ENCODE results near the gene MIPEP.

MIPEP gene

DNA sequence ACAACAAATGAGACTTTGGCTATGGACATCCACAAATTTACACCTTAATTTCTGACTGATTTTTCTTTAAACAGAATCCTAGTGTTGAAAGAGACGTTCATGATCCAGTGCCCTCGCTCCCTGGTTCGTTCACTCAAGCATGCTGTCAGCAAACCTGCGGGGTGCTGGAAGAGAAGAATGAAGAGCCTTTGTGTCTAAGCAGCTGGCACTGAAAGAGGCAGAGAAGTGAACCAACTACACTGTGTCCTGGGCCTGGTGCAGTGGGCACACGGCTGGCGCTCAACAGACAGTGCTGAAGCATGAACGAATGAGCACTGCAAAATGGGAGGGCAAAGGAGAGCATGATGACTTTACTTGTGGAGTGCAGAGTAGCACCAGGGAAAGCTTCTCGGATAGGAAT, 46.8 kb downstream of the MIPEP start:
- H3K27me3 ChIP-seq (ENCODE audit: insufficient read depth, low read length, poor library complexity): no peaks in the 10 kb centered on the region
- no peak overlapping the region for H3K18ac ChIP-seq (ENCODE audit: low read length)
- H3K36me3 ChIP-seq (ENCODE audit: control insufficient read depth, insufficient read depth, low read length): no peaks in the 10 kb centered on the region
- H3K23ac ChIP-seq (ENCODE audit: low read length): no peak overlapping the region
- no peak overlapping the region for H4K8ac ChIP-seq (ENCODE audit: low read depth, low read length)
- DNase-seq: no peak
- no peak overlapping the region for H4K5ac ChIP-seq (ENCODE audit: low read length)
- H3K4me2 ChIP-seq (ENCODE audit: low read length): no peak overlapping the region
- no peak overlapping the region for H2BK120ac ChIP-seq (ENCODE audit: low read depth, low read length)
- no peaks in the 10 kb centered on the region for H3K79me2 ChIP-seq (ENCODE audit: control insufficient read depth, insufficient read depth, low read length)
- H3K79me1 ChIP-seq (ENCODE audit: low read length): no peaks in the 10 kb centered on the region
- WGBS (ENCODE audit: extremely low coverage, insufficient coverage, low lambda C conversion rate): no CpG with 5 or more reads among the region's 8 CpGs
- H3K27ac ChIP-seq (ENCODE audit: low read depth, low read length): no peak overlapping the region
- no peak overlapping the region for H2BK15ac ChIP-seq (replicated peaks; ENCODE audit: low read depth)
- no peak overlapping the region for H2BK5ac ChIP-seq (ENCODE audit: low read length)
- H2AK5ac ChIP-seq (ENCODE audit: low read length): no peak overlapping the region
- no peak overlapping the region for H3K4me3 ChIP-seq (ENCODE audit: low read length)
- H3K9ac ChIP-seq (ENCODE audit: low read length): no peak overlapping the region
- H3K4me1 ChIP-seq (ENCODE audit: control insufficient read depth, low read depth, low read length): no peaks in the 10 kb centered on the region
- no peak overlapping the region for H3K56ac ChIP-seq (ENCODE audit: low read length)
- no peak overlapping the region for H3K4ac ChIP-seq (ENCODE audit: low read depth, low read length)

DNA sequence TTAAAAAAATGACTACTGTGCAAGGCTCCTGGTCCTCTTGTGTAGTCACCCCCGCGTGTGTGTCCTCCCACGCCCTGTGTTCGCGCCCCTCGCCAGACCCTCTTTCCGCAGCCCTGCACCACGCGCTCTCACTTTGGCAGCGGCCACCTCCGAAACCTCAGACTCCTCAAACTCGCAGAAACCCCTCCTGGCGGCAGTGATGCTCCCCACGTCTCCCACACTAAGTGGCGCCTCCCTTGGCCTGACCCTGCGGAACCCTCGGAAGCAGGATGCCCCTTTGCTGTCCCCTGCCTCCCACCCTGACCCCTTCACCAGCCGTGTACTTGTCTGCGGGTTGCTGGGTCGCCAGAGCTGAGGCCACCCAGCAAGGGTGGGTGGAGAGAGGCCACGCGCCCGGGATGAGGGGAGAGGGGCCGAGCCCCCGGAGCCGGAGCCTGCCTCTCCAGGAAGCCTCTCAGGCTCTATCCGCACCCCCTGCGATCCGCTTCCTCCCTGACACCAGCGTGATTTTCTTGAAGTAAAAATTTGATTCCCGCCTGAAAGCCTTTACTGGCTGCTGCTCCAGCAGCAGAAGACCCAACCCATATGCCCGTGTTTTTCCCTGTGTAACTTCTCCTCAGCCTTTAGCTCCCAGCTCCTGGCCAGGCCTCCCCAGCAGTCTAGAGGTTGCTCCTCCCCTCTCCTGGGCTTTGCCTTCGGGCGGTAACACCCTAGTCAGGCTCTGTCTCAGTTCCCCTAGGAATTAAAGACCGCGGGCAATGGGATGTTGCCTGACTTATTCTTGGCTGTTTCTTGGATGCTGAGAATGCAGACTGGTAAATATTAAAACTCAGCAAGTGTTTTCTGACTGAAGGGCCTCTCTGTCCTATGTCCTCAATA, 55.2 kb downstream of the MIPEP start:
- no peaks in the 10 kb centered on the region for H3K36me3 ChIP-seq (ENCODE audit: control insufficient read depth, insufficient read depth, low read length)
- H3K27ac ChIP-seq (ENCODE audit: low read depth, low read length): no peak overlapping the region
- no peak overlapping the region for H3K9ac ChIP-seq (ENCODE audit: low read length)
- no peak overlapping the region for H3K23ac ChIP-seq (ENCODE audit: low read length)
- WGBS (ENCODE audit: extremely low coverage, insufficient coverage, low lambda C conversion rate): no CpG with 5 or more reads among the region's 36 CpGs
- H3K56ac ChIP-seq (ENCODE audit: low read length): no peak overlapping the region
- no peak overlapping the region for H4K5ac ChIP-seq (ENCODE audit: low read length)
- no peak overlapping the region for H3K4me3 ChIP-seq (ENCODE audit: low read length)
- no peak overlapping the region for H3K4me2 ChIP-seq (ENCODE audit: low read length)
- H3K27me3 ChIP-seq (ENCODE audit: insufficient read depth, low read length, poor library complexity): no peaks in the 10 kb centered on the region
- H3K4ac ChIP-seq (ENCODE audit: low read depth, low read length): no peak overlapping the region
- H2BK120ac ChIP-seq (ENCODE audit: low read depth, low read length): no peak overlapping the region
- no peak overlapping the region for H2AK5ac ChIP-seq (ENCODE audit: low read length)
- H2BK5ac ChIP-seq (ENCODE audit: low read length): no peak overlapping the region
- no peaks in the 10 kb centered on the region for H3K79me2 ChIP-seq (ENCODE audit: control insufficient read depth, insufficient read depth, low read length)
- no peak overlapping the region for H3K18ac ChIP-seq (ENCODE audit: low read length)
- H3K79me1 ChIP-seq (ENCODE audit: low read length): no peaks in the 10 kb centered on the region
- no peak overlapping the region for H4K8ac ChIP-seq (ENCODE audit: low read depth, low read length)
- peak; percentile 18 for DNase-seq
- H3K4me1 ChIP-seq (ENCODE audit: control insufficient read depth, low read depth, low read length): no peaks in the 10 kb centered on the region
- H2BK15ac ChIP-seq (replicated peaks; ENCODE audit: low read depth): no peak overlapping the region

- Histone ChIP-seq H3K4me3 (ENCODE audit: low read length) (no peak overlapping the region), H3K4me2 (ENCODE audit: low read length) (no peak overlapping the region), H3K27ac (ENCODE audit: low read depth, low read length) (no peak overlapping the region), H3K36me3 (ENCODE audit: control insufficient read depth, insufficient read depth, low read length) (no peaks in the 10 kb centered on the region), H3K18ac (ENCODE audit: low read length) (no peak overlapping the region), H3K23ac (ENCODE audit: low read length) (no peak overlapping the region), H3K56ac (ENCODE audit: low read length) (no peak overlapping the region), H3K27me3 (ENCODE audit: insufficient read depth, low read length, poor library complexity) (no peaks in the 10 kb centered on the region), H3K9ac (ENCODE audit: low read length) (no peak overlapping the region), H4K8ac (ENCODE audit: low read depth, low read length) (no peak overlapping the region), H2BK120ac (ENCODE audit: low read depth, low read length) (no peak overlapping the region), H3K4me1 (ENCODE audit: control insufficient read depth, low read depth, low read length) (no peaks in the 10 kb centered on the region), H2BK15ac (replicated peaks; ENCODE audit: low read depth) (no peak overlapping the region), H2BK5ac (ENCODE audit: low read length) (no peak overlapping the region), H2AK5ac (ENCODE audit: low read length) (no peak overlapping the region), H3K4ac (ENCODE audit: low read depth, low read length) (no peak overlapping the region), H4K5ac (ENCODE audit: low read length) (no peak overlapping the region), H3K79me2 (ENCODE audit: control insufficient read depth, insufficient read depth, low read length) (no peaks in the 10 kb centered on the region), H3K79me1 (ENCODE audit: low read length) (no peaks in the 10 kb centered on the region)
- WGBS (ENCODE audit: extremely low coverage, insufficient coverage, low lambda C conversion rate): no CpG with 5 or more reads among the region's 4 CpGs
- no peak for DNase-seq
Observed at GRCh38 chr13:23828866-23829265, 60.3 kb downstream of the MIPEP start.

- Histone ChIP-seq H3K36me3 (ENCODE audit: control insufficient read depth, insufficient read depth, low read length) (no peaks in the 10 kb centered on the region), H3K4me1 (ENCODE audit: control insufficient read depth, low read depth, low read length) (no peaks in the 10 kb centered on the region), H3K4ac (ENCODE audit: low read depth, low read length) (no peak overlapping the region), H4K8ac (ENCODE audit: low read depth, low read length) (no peak overlapping the region), H4K5ac (ENCODE audit: low read length) (no peak overlapping the region), H3K4me3 (ENCODE audit: low read length) (no peak overlapping the region), H3K4me2 (ENCODE audit: low read length) (no peak overlapping the region), H2AK5ac (ENCODE audit: low read length) (no peak overlapping the region), H3K9ac (ENCODE audit: low read length) (no peak overlapping the region), H3K27me3 (ENCODE audit: insufficient read depth, low read length, poor library complexity) (no peaks in the 10 kb centered on the region), H2BK120ac (ENCODE audit: low read depth, low read length) (no peak overlapping the region), H3K23ac (ENCODE audit: low read length) (no peak overlapping the region), H3K18ac (ENCODE audit: low read length) (no peak overlapping the region), H2BK15ac (replicated peaks; ENCODE audit: low read depth) (no peak overlapping the region), H3K79me2 (ENCODE audit: control insufficient read depth, insufficient read depth, low read length) (no peaks in the 10 kb centered on the region), H3K79me1 (ENCODE audit: low read length) (no peaks in the 10 kb centered on the region), H3K56ac (ENCODE audit: low read length) (no peak overlapping the region), H2BK5ac (ENCODE audit: low read length) (no peak overlapping the region), H3K27ac (ENCODE audit: low read depth, low read length) (no peak overlapping the region)
- no peak for DNase-seq
- WGBS (ENCODE audit: extremely low coverage, insufficient coverage, low lambda C conversion rate): no CpG with 5 or more reads among the region's 4 CpGs
Observed at GRCh38 chr13:23828086-23828485, 61.1 kb downstream of the MIPEP start.

- Histone ChIP-seq H3K9ac (ENCODE audit: low read length) (no peak overlapping the region), H3K4me3 (ENCODE audit: low read length) (no peak overlapping the region), H3K56ac (ENCODE audit: low read length) (no peak overlapping the region), H2BK5ac (ENCODE audit: low read length) (no peak overlapping the region), H2AK5ac (ENCODE audit: low read length) (no peak overlapping the region), H2BK120ac (ENCODE audit: low read depth, low read length) (no peak overlapping the region), H3K18ac (ENCODE audit: low read length) (no peak overlapping the region), H4K8ac (ENCODE audit: low read depth, low read length) (no peak overlapping the region), H3K27ac (ENCODE audit: low read depth, low read length) (no peak overlapping the region), H3K4me2 (ENCODE audit: low read length) (no peak overlapping the region), H3K23ac (ENCODE audit: low read length) (no peak overlapping the region), H3K36me3 (ENCODE audit: control insufficient read depth, insufficient read depth, low read length) (no peaks in the 10 kb centered on the region), H3K79me1 (ENCODE audit: low read length) (no peaks in the 10 kb centered on the region), H3K4ac (ENCODE audit: low read depth, low read length) (no peak overlapping the region), H4K5ac (ENCODE audit: low read length) (no peak overlapping the region), H3K4me1 (ENCODE audit: control insufficient read depth, low read depth, low read length) (no peaks in the 10 kb centered on the region), H2BK15ac (replicated peaks; ENCODE audit: low read depth) (no peak overlapping the region), H3K27me3 (ENCODE audit: insufficient read depth, low read length, poor library complexity) (no peaks in the 10 kb centered on the region), H3K79me2 (ENCODE audit: control insufficient read depth, insufficient read depth, low read length) (no peaks in the 10 kb centered on the region)
- WGBS (ENCODE audit: extremely low coverage, insufficient coverage, low lambda C conversion rate): no CpG with 5 or more reads among the region's 2 CpGs
- no peak for DNase-seq
Observed at GRCh38 chr13:23825179-23825578, 64.0 kb downstream of the MIPEP start.

DNA sequence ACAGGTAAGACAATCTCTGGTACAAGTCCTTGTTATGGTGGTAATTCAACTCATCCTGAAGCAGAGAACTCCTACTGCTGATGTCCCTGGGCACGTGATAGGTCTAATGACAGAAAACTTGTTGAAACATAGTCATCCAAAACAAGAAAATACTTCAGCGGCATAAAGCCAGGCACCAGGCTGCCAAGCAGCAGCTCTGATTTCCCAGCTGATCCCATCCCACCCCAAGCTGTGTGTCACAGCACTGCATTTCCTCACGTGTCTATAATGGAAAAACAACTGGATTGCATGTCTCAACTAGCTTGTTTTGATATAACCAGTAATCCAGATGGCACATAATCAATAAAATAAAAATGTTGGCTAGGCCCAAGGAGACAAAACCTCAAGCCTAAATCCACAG, 64.8 kb downstream of the MIPEP start:
- no peak overlapping the region for H3K4ac ChIP-seq (ENCODE audit: low read depth, low read length)
- H3K27me3 ChIP-seq (ENCODE audit: insufficient read depth, low read length, poor library complexity): no peaks in the 10 kb centered on the region
- no peak overlapping the region for H2BK15ac ChIP-seq (replicated peaks; ENCODE audit: low read depth)
- H2AK5ac ChIP-seq (ENCODE audit: low read length): no peak overlapping the region
- no peak overlapping the region for H3K18ac ChIP-seq (ENCODE audit: low read length)
- no peaks in the 10 kb centered on the region for H3K79me1 ChIP-seq (ENCODE audit: low read length)
- no peaks in the 10 kb centered on the region for H3K36me3 ChIP-seq (ENCODE audit: control insufficient read depth, insufficient read depth, low read length)
- H3K4me3 ChIP-seq (ENCODE audit: low read length): no peak overlapping the region
- no peak for DNase-seq
- no peak overlapping the region for H3K27ac ChIP-seq (ENCODE audit: low read depth, low read length)
- no peak overlapping the region for H3K9ac ChIP-seq (ENCODE audit: low read length)
- H2BK120ac ChIP-seq (ENCODE audit: low read depth, low read length): no peak overlapping the region
- WGBS (ENCODE audit: extremely low coverage, insufficient coverage, low lambda C conversion rate): no CpG with 5 or more reads among the region's 3 CpGs
- H3K23ac ChIP-seq (ENCODE audit: low read length): no peak overlapping the region
- no peak overlapping the region for H2BK5ac ChIP-seq (ENCODE audit: low read length)
- no peak overlapping the region for H4K5ac ChIP-seq (ENCODE audit: low read length)
- no peak overlapping the region for H4K8ac ChIP-seq (ENCODE audit: low read depth, low read length)
- H3K4me2 ChIP-seq (ENCODE audit: low read length): no peak overlapping the region
- no peaks in the 10 kb centered on the region for H3K4me1 ChIP-seq (ENCODE audit: control insufficient read depth, low read depth, low read length)
- no peak overlapping the region for H3K56ac ChIP-seq (ENCODE audit: low read length)
- no peaks in the 10 kb centered on the region for H3K79me2 ChIP-seq (ENCODE audit: control insufficient read depth, insufficient read depth, low read length)
